Trophoblast cell (in vitro differentiated cells and primary cell): ENCODE results near the gene PPM1N.
A peak's percentile ranks its signal among the peaks of the same experiment; 100 is the strongest.

Experiments
- DNase-seq, 2 donors: peaks; one replicate each; pipeline ENCODE4 v3.0.0-alpha.2; 2016
- H2AFZ ChIP-seq: 2 replicates; pipeline ENCODE4 v1.6.1; 2013; ENCODE audit warnings: low read length, moderate library complexity, mild to moderate bottlenecking; ENCODE audit not compliant: insufficient read depth, poor library complexity
- H2AK5ac ChIP-seq: 2 replicates; pipeline ENCODE4 v1.6.1; 2013; ENCODE audit warnings: mild to moderate bottlenecking, low read length
- H2BK120ac ChIP-seq: 2 replicates; pipeline ENCODE4 v1.6.1; 2013; ENCODE audit warnings: low read length, mild to moderate bottlenecking, moderate library complexity; ENCODE audit not compliant: insufficient read depth, poor library complexity
- H2BK12ac ChIP-seq: 2 replicates; pipeline ENCODE4 v1.6.1; 2013; ENCODE audit warnings: mild to moderate bottlenecking, low read length, moderate library complexity
- H2BK5ac ChIP-seq: 2 replicates; pipeline ENCODE4 v1.6.1; 2013; ENCODE audit warnings: low read length, low read depth, moderate library complexity, mild to moderate bottlenecking; ENCODE audit not compliant: poor library complexity
- H3K14ac ChIP-seq: 2 replicates; pipeline ENCODE4 v1.6.1; 2013; ENCODE audit warnings: mild to moderate bottlenecking, low read length
- H3K18ac ChIP-seq: 2 replicates; pipeline ENCODE4 v1.6.1; 2013; ENCODE audit warnings: mild to moderate bottlenecking, low read length
- H3K23ac ChIP-seq: 2 replicates; pipeline ENCODE4 v1.6.1; 2013; ENCODE audit warnings: low read length
- H3K27ac ChIP-seq: 2 replicates; pipeline ENCODE4 v1.5.1; 2013; ENCODE audit warnings: low read depth, mild to moderate bottlenecking, inconsistent platforms, low read length, moderate library complexity
- H3K27me3 ChIP-seq: 2 replicates; pipeline ENCODE4 v1.6.1; 2013; ENCODE audit warnings: inconsistent platforms, mild to moderate bottlenecking, low read length, moderate library complexity; ENCODE audit not compliant: insufficient read depth
- H3K36me3 ChIP-seq, 2 experiments: 1 replicate in 1 of 2; 2 replicates in 1 of 2; pipeline ENCODE4 v1.6.1; 2013; ENCODE audit warnings: low read length in 2 of 2, mild to moderate bottlenecking in 2 of 2, moderate library complexity in 1 of 2; ENCODE audit not compliant: insufficient read depth in 2 of 2, control insufficient read depth in 1 of 2
- H3K4ac ChIP-seq: 2 replicates; pipeline ENCODE4 v1.6.1; 2013; ENCODE audit warnings: low read depth, mild to moderate bottlenecking, low read length, moderate library complexity
- H3K4me1 ChIP-seq, 2 experiments: 1 replicate in 1 of 2; 2 replicates in 1 of 2; pipeline ENCODE4 v1.6.1; 2013; ENCODE audit warnings: low read length in 2 of 2, mild to moderate bottlenecking in 2 of 2, moderate library complexity in 1 of 2; ENCODE audit not compliant: insufficient read depth in 2 of 2, control insufficient read depth in 1 of 2
- H3K4me2 ChIP-seq: 2 replicates; pipeline ENCODE4 v1.6.1; 2013; ENCODE audit warnings: inconsistent platforms, mild to moderate bottlenecking, low read length, moderate library complexity
- H3K4me3 ChIP-seq: 2 replicates; pipeline ENCODE4 v1.5.1; 2013; ENCODE audit warnings: mild to moderate bottlenecking, low read depth, low read length, inconsistent platforms
- H3K79me1 ChIP-seq: one replicate; pipeline ENCODE4 v1.6.1; 2013; ENCODE audit warnings: low read length
- H3K79me2 ChIP-seq: 2 replicates; pipeline ENCODE4 v1.6.1; 2013; ENCODE audit warnings: low read length, mild to moderate bottlenecking; ENCODE audit not compliant: control insufficient read depth, insufficient read depth, poor library complexity
- H3K9ac ChIP-seq: 2 replicates; pipeline ENCODE4 v1.6.1; 2013; ENCODE audit warnings: mild to moderate bottlenecking, low read length
- H3K9me3 ChIP-seq: 2 replicates; pipeline ENCODE4 v1.6.1; 2013; ENCODE audit warnings: low read depth, mild to moderate bottlenecking, control low read depth, inconsistent platforms, low read length; ENCODE audit not compliant: insufficient read depth
- H4K12ac ChIP-seq: 2 replicates; pipeline ENCODE4 v1.6.1; 2013; ENCODE audit warnings: low read depth, mild to moderate bottlenecking, low read length, moderate library complexity
- H4K8ac ChIP-seq: 2 replicates; pipeline ENCODE4 v1.6.1; 2013; ENCODE audit warnings: low read depth, mild to moderate bottlenecking, low read length, moderate library complexity
- H4K91ac ChIP-seq: one replicate; pipeline ENCODE4 v1.6.1; 2013; ENCODE audit warnings: low read depth, mild to moderate bottlenecking, low read length, moderate library complexity
- WGBS: extraction: QIAGEN DNeasy Blood & Tissue Kit; methylation state at CpG from one replicate; pipeline ENCODE4 v1.1.7; 2013; ENCODE audit warnings: missing lambda C conversion rate; ENCODE audit not compliant: insufficient read length, insufficient coverage; ENCODE audit errors: extremely low coverage; 5-methylcytosine and 5-hydroxymethylcytosine counted together

PPM1N gene

GRCh38 chr19:45529420-45529785, 31.2 kb downstream of the PPM1N start:
- Histone ChIP-seq H3K36me3 (peaks cover 28 to 30% of the 10 kb centered on the region in 2 experiments), H3K9ac (no peak overlapping the region), H3K79me2 (no peaks in the 10 kb centered on the region), H2BK5ac (no peak overlapping the region), H3K18ac (no peak overlapping the region), H3K27ac (no peak overlapping the region), H4K12ac (no peak overlapping the region), H3K4me1 (peaks cover 5 to 18% of the 10 kb centered on the region in 2 experiments), H3K9me3 (peaks cover 4% of the 10 kb centered on the region), H2AK5ac (no peak overlapping the region), H3K14ac (no peak overlapping the region), H3K27me3 (no peaks in the 10 kb centered on the region), H2AFZ (no peak overlapping the region), H3K4me3 (no peak overlapping the region), H2BK12ac (no peak overlapping the region), H3K4me2 (peak overlapping the region; percentile 69), H3K79me1 (peaks cover 3% of the 10 kb centered on the region), H4K8ac (no peak overlapping the region), H3K23ac (no peak overlapping the region), H2BK120ac (no peak overlapping the region), H4K91ac (no peak overlapping the region), H3K4ac (no peak overlapping the region)
- no CpG with 5 or more reads among the region's 14 CpGs for WGBS
- DNase-seq: peak in 1 of 2 donors; percentile 32

GRCh38 chr19:45531349-45531748, 33.1 kb downstream of the PPM1N start:
- DNase-seq: no peak
- Histone ChIP-seq H3K4ac (no peak overlapping the region), H3K79me1 (peaks cover 3% of the 10 kb centered on the region), H3K4me1 (peaks cover 5 to 18% of the 10 kb centered on the region in 2 experiments), H3K27ac (no peak overlapping the region), H3K4me3 (no peak overlapping the region), H2AFZ (no peak overlapping the region), H3K14ac (no peak overlapping the region), H2AK5ac (no peak overlapping the region), H3K27me3 (no peaks in the 10 kb centered on the region), H2BK12ac (no peak overlapping the region), H3K18ac (no peak overlapping the region), H4K8ac (no peak overlapping the region), H3K9ac (no peak overlapping the region), H3K4me2 (no peak overlapping the region), H3K23ac (no peak overlapping the region), H3K79me2 (no peaks in the 10 kb centered on the region), H3K9me3 (peaks cover 4% of the 10 kb centered on the region), H2BK5ac (no peak overlapping the region), H3K36me3 (peaks cover 9 to 12% of the 10 kb centered on the region in 2 experiments), H4K12ac (no peak overlapping the region), H2BK120ac (no peak overlapping the region), H4K91ac (no peak overlapping the region)
- no CpG with 5 or more reads among the region's 1 CpG for WGBS

GRCh38 chr19:45539459-45539858, 41.2 kb downstream of the PPM1N start:
- no peak overlapping the region for H2AFZ ChIP-seq
- no peak overlapping the region for H2AK5ac ChIP-seq

GRCh38 chr19:45542234-45542668, 44.0 kb downstream of the PPM1N start:
- Histone ChIP-seq H3K9ac (no peak overlapping the region), H3K4me3 (no peak overlapping the region), H2AFZ (no peak overlapping the region), H3K18ac (no peak overlapping the region), H4K8ac (no peak overlapping the region), H3K4me2 (no peak overlapping the region), H2BK120ac (no peak overlapping the region), H3K4me1 (no peaks in the 10 kb centered on the region), H3K4ac (no peak overlapping the region), H2AK5ac (no peak overlapping the region), H3K9me3 (no peaks in the 10 kb centered on the region), H3K79me2 (no peaks in the 10 kb centered on the region), H4K12ac (no peak overlapping the region), H4K91ac (no peak overlapping the region), H3K14ac (no peak overlapping the region), H3K36me3 (no peaks in the 10 kb centered on the region), H3K27ac (no peak overlapping the region), H2BK5ac (no peak overlapping the region), H3K27me3 (no peaks in the 10 kb centered on the region), H3K79me1 (no peaks in the 10 kb centered on the region), H2BK12ac (no peak overlapping the region), H3K23ac (no peak overlapping the region)
- DNase-seq: no peak
- WGBS: no CpG with 5 or more reads among the region's 7 CpGs

More at GRCh38 chr19:45539459-45539858, 41.2 kb downstream of the PPM1N start:
- no peak overlapping the region for H2BK12ac ChIP-seq
- no peaks in the 10 kb centered on the region for H3K9me3 ChIP-seq
- WGBS: no CpG with 5 or more reads among the region's 9 CpGs
- H3K23ac ChIP-seq: no peak overlapping the region
- H3K4me3 ChIP-seq: no peak overlapping the region
- H3K4ac ChIP-seq: no peak overlapping the region
- no peak overlapping the region for H4K91ac ChIP-seq
- no peak overlapping the region for H2BK5ac ChIP-seq
- H3K79me2 ChIP-seq: no peaks in the 10 kb centered on the region
- no peak overlapping the region for H3K9ac ChIP-seq
- H3K4me1 ChIP-seq: no peaks in the 10 kb centered on the region
- no peaks in the 10 kb centered on the region for H3K27me3 ChIP-seq
- H3K36me3 ChIP-seq: no peaks in the 10 kb centered on the region
- H3K79me1 ChIP-seq: no peaks in the 10 kb centered on the region
- H4K8ac ChIP-seq: no peak overlapping the region
- no peak overlapping the region for H3K4me2 ChIP-seq
- H3K14ac ChIP-seq: no peak overlapping the region
- H2BK120ac ChIP-seq: no peak overlapping the region
- H4K12ac ChIP-seq: no peak overlapping the region
- no peak overlapping the region for H3K27ac ChIP-seq
- no peak overlapping the region for H3K18ac ChIP-seq
- DNase-seq: no peak
